Pancreas (tissue), 10 donors: ENCODE results near the gene RBM20. TPM values are rescaled to one million over a fixed set of nuclear protein-coding genes. Genes with fewer than 3 reads are reported as not detected.

Experiments used
- ATAC-seq, 4 donors: fragments of 200-7000 bp; cut with Tn5 transposase; one replicate each; pipeline versions ENCODE4 v1.8.0 to v1.9.1; 2020; ENCODE audit warnings: mild to moderate bottlenecking in 4 of 4, moderate library complexity in 4 of 4
- DNase-seq, 6 donors: peaks; one replicate each; pipeline ENCODE4 v3.0.0-alpha.2; 2020
- FAIRE-seq: peaks from 2 replicates; lab custom pipeline; 2012; peaks lifted over from hg19 to GRCh38; lab: Jason Lieb, UNC
- H3K27ac ChIP-seq, 4 donors: fragments of 200-600 bp; sonication (generic); 1 replicate in 3 of 4; 2 replicates in 1 of 4; pipeline versions ENCODE4 v1.5.0 to v1.8.0; 2020
- H3K27me3 ChIP-seq, 4 donors: fragments of 200-600 bp; one replicate each; pipeline ENCODE4 v1.8.0; 2021
- H3K36me3 ChIP-seq, 3 donors: fragments of 200-600 bp; sonication (generic) in 1 of 3; one replicate each; pipeline versions ENCODE4 v1.5.0 to v1.8.0; 2020 to 2021
- H3K4me1 ChIP-seq, 3 donors: fragments of 200-600 bp; one replicate each; pipeline ENCODE4 v1.8.0; 2021
- H3K4me3 ChIP-seq, 4 donors: fragments of 200-600 bp; sonication (generic) in 2 of 4; one replicate each; pipeline versions ENCODE4 v1.5.0 to v1.8.0; 2020 to 2021
- H3K9me3 ChIP-seq, 4 donors: fragments of 200-600 bp; one replicate each; pipeline ENCODE4 v1.8.0; 2021
- WGBS, 2 donors: extraction: QIAGEN DNeasy Blood & Tissue Kit; methylation state at CpG; one replicate each; pipeline ENCODE4 v1.1.7; 2013; 5-methylcytosine and 5-hydroxymethylcytosine counted together
- intact Hi-C, 3 donors: fragments of 100-400 bp; cut with DNase I; formaldehyde crosslinking; loops; one replicate each; pipeline versions ENCODE4 v1.11.1 to v1.14.2; 2022
- polyA plus RNA-seq, 2 donors: library from polyadenylated mRNA; stranded (reverse); fragments of 200-250 nt; gene quantifications; one replicate each; pipeline ENCODE4 v1.2.3, GENCODE V29; 2013
- total RNA-seq, 6 donors: library from RNA; stranded (reverse); fragmentation: NEBNext Ultra II Directional in 4 of 6; extraction: Animal tissue kit (Norgen Biotek cat#: 25700) in 4 of 6; gene quantifications; one replicate each; pipeline versions ENCODE4 v1.2.1 to v1.2.4, GENCODE V29; 2021 to 2023
- TF ChIP-seq, protein P1 (sequence below), 4 donors: fragments of 200-600 bp; sonication (generic) in 3 of 4; IDR thresholded peaks; one replicate each; pipeline versions ENCODE4 v1.5.0 to v1.8.0; 2021; ENCODE audit warnings: antibody characterized with exemption in 4 of 4
- donor health status: healthy with polysubstance abuse.
- donor health status: DM: no; HTN: no; CAD: no; lungs with moderate emphysema.
- donor health status: DM: no; HTN: no; CAD: no.
- donor health status: control.
- donor health status: control.
- donor health status: Bipolar disorder and iron deficiency.
- donor health status: DM: yes; HTN: yes; CAD: no.
- donor health status: DM: no; HTN: no; CAD: no.
- donor health status: DM: no; HTN: no; CAD: no.
- donor health status: DM: yes; HTN: yes; CAD: no.

The RBM20 gene
- total and polyA plus RNA-seq, 8 donors = 0.79 to 23.6 (median 3.7) TPM

DNA sequence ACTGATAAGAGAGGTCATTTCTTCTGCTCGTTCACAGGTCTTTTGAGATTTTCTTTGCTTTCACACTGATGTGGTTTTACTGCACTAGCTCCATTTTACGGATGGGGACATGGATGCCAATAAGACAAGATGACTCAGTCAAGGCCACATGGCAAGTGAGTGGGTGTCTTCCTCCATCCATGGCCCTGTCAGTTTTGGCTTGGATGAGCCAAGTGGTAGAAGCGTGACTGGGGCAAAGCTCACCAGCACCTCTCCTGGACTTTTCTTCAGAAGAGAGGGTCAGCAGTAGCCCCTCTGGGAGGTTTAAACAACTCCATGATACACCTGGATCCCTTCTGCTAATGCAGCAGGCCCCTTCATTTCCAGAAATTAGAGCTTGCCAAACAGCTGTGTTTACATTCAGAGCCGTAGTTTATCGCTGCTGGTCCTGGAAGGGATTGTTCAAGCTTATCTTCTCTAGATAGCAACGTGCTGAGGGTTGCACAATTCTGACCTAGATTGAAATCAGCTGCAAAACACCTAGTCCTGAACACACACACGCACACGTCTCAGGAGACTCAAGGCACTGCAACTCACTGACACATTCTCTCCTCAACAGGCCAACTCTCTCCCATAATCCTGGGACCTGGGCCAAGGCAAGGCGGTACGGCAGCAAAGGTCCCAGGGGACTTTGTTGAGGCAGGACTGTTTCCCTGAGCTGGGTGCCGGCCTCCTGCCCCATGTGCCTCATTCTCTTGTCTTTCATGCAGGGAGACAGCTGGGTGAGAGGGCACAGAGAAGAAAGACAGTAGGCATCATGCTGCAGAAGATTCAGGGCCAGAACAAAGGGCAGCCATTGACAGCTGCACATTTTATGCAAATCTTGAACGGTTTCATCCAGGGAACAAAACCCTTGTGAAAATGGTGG lies 213.4 kb downstream of the RBM20 start:
- no peak for FAIRE-seq
- peak; percentile 64 to 80 (median 72) for ATAC-seq
- H3K36me3 ChIP-seq = no peaks in the 10 kb centered on the region
- peak in 5 of 6 donors; percentile 84 to 87 (median 85) for DNase-seq
- H3K9me3 ChIP-seq = no peaks in the 10 kb centered on the region
- TF ChIP-seq, protein P1, sequence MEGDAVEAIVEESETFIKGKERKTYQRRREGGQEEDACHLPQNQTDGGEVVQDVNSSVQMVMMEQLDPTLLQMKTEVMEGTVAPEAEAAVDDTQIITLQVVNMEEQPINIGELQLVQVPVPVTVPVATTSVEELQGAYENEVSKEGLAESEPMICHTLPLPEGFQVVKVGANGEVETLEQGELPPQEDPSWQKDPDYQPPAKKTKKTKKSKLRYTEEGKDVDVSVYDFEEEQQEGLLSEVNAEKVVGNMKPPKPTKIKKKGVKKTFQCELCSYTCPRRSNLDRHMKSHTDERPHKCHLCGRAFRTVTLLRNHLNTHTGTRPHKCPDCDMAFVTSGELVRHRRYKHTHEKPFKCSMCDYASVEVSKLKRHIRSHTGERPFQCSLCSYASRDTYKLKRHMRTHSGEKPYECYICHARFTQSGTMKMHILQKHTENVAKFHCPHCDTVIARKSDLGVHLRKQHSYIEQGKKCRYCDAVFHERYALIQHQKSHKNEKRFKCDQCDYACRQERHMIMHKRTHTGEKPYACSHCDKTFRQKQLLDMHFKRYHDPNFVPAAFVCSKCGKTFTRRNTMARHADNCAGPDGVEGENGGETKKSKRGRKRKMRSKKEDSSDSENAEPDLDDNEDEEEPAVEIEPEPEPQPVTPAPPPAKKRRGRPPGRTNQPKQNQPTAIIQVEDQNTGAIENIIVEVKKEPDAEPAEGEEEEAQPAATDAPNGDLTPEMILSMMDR (IDR thresholded peaks at IDR 0.05) = no peak
- WGBS, 2 donors = 14 to 16% methylated on average over 12 of the region's 12 CpGs
- no peaks in the 10 kb centered on the region for H3K27me3 ChIP-seq
- peaks cover 53 to 73% (median 67%) of the 10 kb centered on the region in 3 donors for H3K4me1 ChIP-seq
- H3K4me3 ChIP-seq = no peak overlapping the region
- H3K27ac ChIP-seq = peak overlapping the region; percentile 65 to 90 (median 81)
- intact Hi-C loops = no loop called here

GRCh38 chr10:110858297-110858934 lies 214.3 kb downstream of the RBM20 start:
- ATAC-seq (peak; percentile 6 to 63 (median 16)), DNase-seq (peak in 1 of 6 donors; percentile 45), FAIRE-seq (peak; percentile 23)
- Histone ChIP-seq H3K9me3 (no peaks in the 10 kb centered on the region), H3K4me3 (no peak overlapping the region), H3K27me3 (no peaks in the 10 kb centered on the region), H3K4me1 (peaks cover 47 to 64% (median 58%) of the 10 kb centered on the region in 3 donors), H3K27ac (peak overlapping the region; percentile 65 to 90 (median 81)), H3K36me3 (no peaks in the 10 kb centered on the region)
- 8 to 13% methylated on average over 1 of the region's 1 CpG for whole genome bisulfite sequencing, 2 donors
- TF ChIP-seq, protein P1 (IDR thresholded peaks at IDR 0.05) = no peak
- intact Hi-C loops = no loop called here

DNA sequence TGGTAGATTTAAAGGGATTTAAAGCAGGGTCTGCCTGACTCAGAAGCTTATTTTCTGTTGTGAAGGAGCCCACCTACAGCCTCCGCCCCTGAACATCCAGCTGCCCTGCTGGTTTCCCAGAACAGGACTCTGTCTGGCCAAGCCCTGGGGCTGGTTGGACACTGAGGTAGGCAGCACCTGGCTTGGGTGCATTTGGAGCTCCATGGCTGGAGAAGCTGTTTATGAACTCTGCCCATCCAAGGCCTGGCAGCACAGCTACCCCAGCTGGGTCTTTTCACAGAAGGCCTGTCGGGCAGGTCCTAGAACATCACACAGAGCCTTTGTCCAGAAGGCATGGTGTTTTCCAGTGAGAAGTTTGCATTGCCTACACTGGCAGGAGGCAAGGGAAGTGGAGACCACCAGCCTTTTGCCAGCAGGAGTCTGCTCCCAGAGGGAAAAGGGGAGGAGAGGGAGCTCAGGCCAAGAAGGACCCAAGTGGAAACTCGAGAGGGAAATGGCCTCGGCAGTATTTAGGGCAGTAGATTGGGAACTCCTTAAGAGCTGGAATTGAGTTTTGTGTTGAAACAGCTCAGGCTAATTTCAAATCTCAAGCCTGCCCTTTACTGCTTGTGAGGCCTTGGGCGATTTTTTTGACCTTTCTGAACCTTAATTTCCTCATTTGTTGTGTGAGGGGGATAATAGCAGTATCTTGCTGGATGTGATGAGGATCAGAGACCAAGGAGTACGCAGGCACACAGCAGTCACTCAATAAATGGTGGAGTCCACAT lies 215.3 kb downstream of the RBM20 start:
- Histone ChIP-seq H3K4me3 (no peak overlapping the region), H3K4me1 (peaks cover 45 to 62% (median 50%) of the 10 kb centered on the region in 3 donors), H3K36me3 (no peaks in the 10 kb centered on the region), H3K27me3 (no peaks in the 10 kb centered on the region), H3K27ac (peak overlapping the region; percentile 65 to 90 (median 81)), H3K9me3 (no peaks in the 10 kb centered on the region)
- peak; percentile 84 to 95 (median 92) for DNase-seq
- intact Hi-C loops = no loop called here
- 41 to 46% methylated on average over 6 of the region's 6 CpGs for WGBS, 2 donors
- FAIRE-seq = no peak
- TF ChIP-seq, protein P1 (IDR thresholded peaks at IDR 0.05) = no peak
- peak; percentile 69 to 78 (median 74) for ATAC-seq

GRCh38 chr10:110859973-110860376 lies 215.8 kb downstream of the RBM20 start:
- Histone ChIP-seq H3K4me1 (peaks cover 44 to 62% (median 50%) of the 10 kb centered on the region in 3 donors), H3K36me3 (no peaks in the 10 kb centered on the region), H3K4me3 (no peak overlapping the region), H3K27ac (peak overlapping the region; percentile 65 to 90 (median 81)), H3K9me3 (no peaks in the 10 kb centered on the region), H3K27me3 (no peaks in the 10 kb centered on the region)
- FAIRE-seq = no peak
- 4 to 5% methylated on average over 1 of the region's 1 CpG for WGBS, 2 donors
- ATAC-seq = peak in 2 of 4 donors; percentile 1 to 5
- peak in 2 of 6 donors; percentile 9 to 34 for DNase-seq
- TF ChIP-seq, protein P1 (IDR thresholded peaks at IDR 0.05) = no peak
- intact Hi-C loops = loop anchor here in 1 of 3 donors (10.0 kb wide), 1 partner anchor 55 kb away; no protein-coding TSS in a partner anchor
